GM12878 (cell line): ENCODE measurements around the gene HINT2.

Source experiments
- CTCF ChIP-seq, 3 experiments: IDR thresholded peaks in 2 of 3; conservative IDR thresholded peaks in 1 of 3; 2 replicates each; pipeline ENCODE4 v1.5.1; 2011; ENCODE audit warnings: low read depth in 3 of 3, low read length in 3 of 3, mild to moderate bottlenecking in 3 of 3, control low read depth in 2 of 3, moderate library complexity in 2 of 3, inconsistent platforms in 1 of 3, mixed read lengths in 1 of 3; ENCODE audit not compliant: control insufficient read depth in 2 of 3, insufficient read depth in 1 of 3; ENCODE audit errors: extremely low read depth in 1 of 3
- MAX ChIP-seq: IDR thresholded peaks from 2 replicates; pipeline ENCODE4 v1.6.1; 2012; ENCODE audit warnings: low read depth, low read length, improper control_type of control experiment
- POLR2A ChIP-seq: IDR thresholded peaks from 2 replicates; pipeline ENCODE4 v1.6.1; 2011; ENCODE audit warnings: low read depth, mild to moderate bottlenecking, low read length
- SUZ12 ChIP-seq: fragments of 200-600 bp; sonication (generic); IDR thresholded peaks from one replicate; pipeline ENCODE4 v1.6.1; 2018; ENCODE audit warnings: antibody characterized with exemption, mild to moderate bottlenecking; ENCODE audit not compliant: unreplicated experiment
- YY1 ChIP-seq: IDR thresholded peaks from 2 replicates; pipeline ENCODE4 v1.6.1; 2011; ENCODE audit warnings: low read depth, mild to moderate bottlenecking, low read length

GRCh38 chr9:35792024-35792813, 22.6 kb downstream of the HINT2 start:
- TF ChIP-seq CTCF (IDR thresholded peaks at IDR 0.05 in 2 of 3, conservative IDR thresholded peaks at IDR 0.05 in 1 of 3; ENCODE audit: control insufficient read depth in 2 of 3, extremely low read depth in 1 of 3, insufficient read depth in 1 of 3, low read depth in 3 of 3, low read length in 3 of 3) (no peak), MAX (no peak), YY1 (no peak), POLR2A (no peak; the same call in 1 of the 2 replicates), SUZ12 (no peak)
